Gastrocnemius medialis (tissue), 4 donors: ENCODE results near the gene CBARP.

ENCODE experiments used
- POLR2A ChIP-seq, 2 donors: fragments of 450-650 bp; IDR thresholded peaks; one replicate each; pipeline ENCODE4 v1.6.1; 2017; ENCODE audit warnings: antibody characterized with exemption in 2 of 2, mild to moderate bottlenecking in 2 of 2, moderate library complexity in 2 of 2
- TF ChIP-seq, protein P1 (sequence below), 5 experiments: fragments of 450-650 bp in 3 of 5; fragments of 200-600 bp in 2 of 5; sonication (generic) in 2 of 5; IDR thresholded peaks in 4 of 5; conservative IDR thresholded peaks in 1 of 5; 1 replicate in 4 of 5; 2 replicates in 1 of 5; pipeline ENCODE4 v1.5.1; 2016 to 2019; ENCODE audit warnings: antibody characterized with exemption in 5 of 5, mild to moderate bottlenecking in 3 of 5, moderate library complexity in 3 of 5

GRCh38 chr19:1226522-1227303 is 11.1 kb downstream of the CBARP start:
- TF ChIP-seq, protein P1, sequence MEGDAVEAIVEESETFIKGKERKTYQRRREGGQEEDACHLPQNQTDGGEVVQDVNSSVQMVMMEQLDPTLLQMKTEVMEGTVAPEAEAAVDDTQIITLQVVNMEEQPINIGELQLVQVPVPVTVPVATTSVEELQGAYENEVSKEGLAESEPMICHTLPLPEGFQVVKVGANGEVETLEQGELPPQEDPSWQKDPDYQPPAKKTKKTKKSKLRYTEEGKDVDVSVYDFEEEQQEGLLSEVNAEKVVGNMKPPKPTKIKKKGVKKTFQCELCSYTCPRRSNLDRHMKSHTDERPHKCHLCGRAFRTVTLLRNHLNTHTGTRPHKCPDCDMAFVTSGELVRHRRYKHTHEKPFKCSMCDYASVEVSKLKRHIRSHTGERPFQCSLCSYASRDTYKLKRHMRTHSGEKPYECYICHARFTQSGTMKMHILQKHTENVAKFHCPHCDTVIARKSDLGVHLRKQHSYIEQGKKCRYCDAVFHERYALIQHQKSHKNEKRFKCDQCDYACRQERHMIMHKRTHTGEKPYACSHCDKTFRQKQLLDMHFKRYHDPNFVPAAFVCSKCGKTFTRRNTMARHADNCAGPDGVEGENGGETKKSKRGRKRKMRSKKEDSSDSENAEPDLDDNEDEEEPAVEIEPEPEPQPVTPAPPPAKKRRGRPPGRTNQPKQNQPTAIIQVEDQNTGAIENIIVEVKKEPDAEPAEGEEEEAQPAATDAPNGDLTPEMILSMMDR (IDR thresholded peaks at IDR 0.05 in 4 of 5, conservative IDR thresholded peaks at IDR 0.05 in 1 of 5): no peak
- TF ChIP-seq POLR2A (IDR thresholded peaks at IDR 0.05): no peak
